ENCODE measurements around the gene PTPRN2. TPM values are rescaled to one million over a fixed set of nuclear protein-coding genes. Genes with fewer than 3 reads are reported as not detected.

The PTPRN2 gene
- total and polyA plus RNA-seq, 9 of the 15 experiments (the other 6 are each of a cell fraction or from before 2014, with no cell fraction given), result not detected

DNA sequence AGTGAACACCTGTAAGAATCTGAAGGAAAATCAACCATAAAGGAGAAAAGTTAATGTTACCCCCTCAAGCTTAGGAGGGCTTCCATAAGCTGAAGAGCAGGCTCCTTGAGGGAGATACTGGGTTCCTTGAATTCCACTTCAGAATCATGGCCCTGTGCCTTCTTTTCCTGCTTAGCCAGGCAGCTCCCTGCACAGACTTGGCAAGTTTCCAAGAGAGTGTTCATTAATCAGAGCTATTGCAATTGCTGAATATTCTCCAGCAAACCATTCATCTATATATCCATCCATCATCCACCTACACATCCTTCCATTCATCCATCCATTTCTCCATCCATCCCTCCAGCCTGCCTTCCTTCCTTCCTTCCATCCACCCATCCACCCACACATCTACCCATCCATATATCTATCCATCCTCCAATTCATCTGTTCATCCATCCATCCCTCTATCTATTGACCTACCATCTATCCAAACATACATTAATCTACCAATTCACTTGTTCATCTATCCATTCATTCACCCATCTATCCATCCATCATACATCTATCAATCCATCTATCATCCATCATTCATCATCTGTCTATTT is 574.4 kb downstream of the PTPRN2 start:
- H3K9ac ChIP-seq (ENCODE audit: insufficient read depth in 1 of 2, low read depth in 2 of 2, low read length in 2 of 2), result no peak overlapping the region
- no peak overlapping the region for H3K27ac ChIP-seq (ENCODE audit: extremely low read depth, low read depth, low read length)
- POLR2A ChIA-PET, result no interaction called here
- no peaks in the 10 kb centered on the region for H3K9me3 ChIP-seq (replicated peaks; ENCODE audit: control insufficient read depth, insufficient read depth, low read depth, low read length)
- no peak overlapping the region for H3K4me2 ChIP-seq (ENCODE audit: insufficient read depth, low read length)
- DNase-seq (ENCODE audit: extremely low read depth in 1 of 4, low spot score in 3 of 4), result no peak
- CTCF ChIA-PET (ENCODE audit: low intra/inter-chr PET ratio), result no interaction called here
- no peak for ATAC-seq
- in situ Hi-C loops (cut with MboI), result no loop called here
- FAIRE-seq, result no peak
- H2AFZ ChIP-seq (ENCODE audit: low read depth, low read length), result no peak overlapping the region
- H3K9me1 ChIP-seq (ENCODE audit: control insufficient read depth, insufficient read depth, low read length), result no peaks in the 10 kb centered on the region
- BruUV-seq (replicated peaks), result no TSS peak
- H4K20me1 ChIP-seq (replicated peaks; ENCODE audit: control insufficient read depth, insufficient read depth, low read length), result no peaks in the 10 kb centered on the region; the same call in 1 of the 2 replicates
- H3K36me3 ChIP-seq (ENCODE audit: control insufficient read depth, insufficient read depth, low read length), result no peaks in the 10 kb centered on the region
- peaks cover 23 to 49% of the 10 kb centered on the region in 2 experiments; a peak in 4 of 5 replicates for H3K27me3 ChIP-seq (ENCODE audit: control insufficient read depth in 2 of 2, insufficient read depth in 2 of 2, low read length in 2 of 2)
- H3K4me1 ChIP-seq (replicated peaks in 1 of 2; ENCODE audit: control insufficient read depth in 2 of 2, insufficient read depth in 2 of 2, low read length in 2 of 2), result peaks cover 0 to 3% of the 10 kb centered on the region in 2 experiments; a peak in 1 of 5 replicates
- intact Hi-C loops (cut with micrococcal nuclease), result no loop called here
- H3K4me3 ChIP-seq, result no peak overlapping the region
- no peaks in the 10 kb centered on the region for H3K79me2 ChIP-seq (ENCODE audit: control insufficient read depth, insufficient read depth, low read length)
- TF ChIP-seq, protein P1, sequence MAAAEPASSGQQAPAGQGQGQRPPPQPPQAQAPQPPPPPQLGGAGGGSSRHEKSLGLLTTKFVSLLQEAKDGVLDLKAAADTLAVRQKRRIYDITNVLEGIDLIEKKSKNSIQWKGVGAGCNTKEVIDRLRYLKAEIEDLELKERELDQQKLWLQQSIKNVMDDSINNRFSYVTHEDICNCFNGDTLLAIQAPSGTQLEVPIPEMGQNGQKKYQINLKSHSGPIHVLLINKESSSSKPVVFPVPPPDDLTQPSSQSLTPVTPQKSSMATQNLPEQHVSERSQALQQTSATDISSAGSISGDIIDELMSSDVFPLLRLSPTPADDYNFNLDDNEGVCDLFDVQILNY (CRISPR knock-in tag; IDR thresholded peaks at IDR 0.05), result no peak
- peak; percentile 24; the same call in 1 of the 2 replicates for TF ChIP-seq EGR1 (conservative IDR thresholded peaks at IDR 0.05)
- TF ChIP-seq CCAR2 (IDR thresholded peaks at IDR 0.05; ENCODE audit: low read depth, low read length), result no peak
- TF ChIP-seq NBN (IDR thresholded peaks at IDR 0.05; ENCODE audit: low read depth), result no peak
- TF ChIP-seq TAF15 (IDR thresholded peaks at IDR 0.05; ENCODE audit: low read depth, low read length), result no peak
- 0 out of 2 replicates have a peak, but pooled peaks have one; percentile 12 for TF ChIP-seq OTX1 (CRISPR knock-in tag; IDR thresholded peaks at IDR 0.05)
- TF ChIP-seq HDAC1 (IDR thresholded peaks at IDR 0.05), result no peak
- TF ChIP-seq, protein P2, sequence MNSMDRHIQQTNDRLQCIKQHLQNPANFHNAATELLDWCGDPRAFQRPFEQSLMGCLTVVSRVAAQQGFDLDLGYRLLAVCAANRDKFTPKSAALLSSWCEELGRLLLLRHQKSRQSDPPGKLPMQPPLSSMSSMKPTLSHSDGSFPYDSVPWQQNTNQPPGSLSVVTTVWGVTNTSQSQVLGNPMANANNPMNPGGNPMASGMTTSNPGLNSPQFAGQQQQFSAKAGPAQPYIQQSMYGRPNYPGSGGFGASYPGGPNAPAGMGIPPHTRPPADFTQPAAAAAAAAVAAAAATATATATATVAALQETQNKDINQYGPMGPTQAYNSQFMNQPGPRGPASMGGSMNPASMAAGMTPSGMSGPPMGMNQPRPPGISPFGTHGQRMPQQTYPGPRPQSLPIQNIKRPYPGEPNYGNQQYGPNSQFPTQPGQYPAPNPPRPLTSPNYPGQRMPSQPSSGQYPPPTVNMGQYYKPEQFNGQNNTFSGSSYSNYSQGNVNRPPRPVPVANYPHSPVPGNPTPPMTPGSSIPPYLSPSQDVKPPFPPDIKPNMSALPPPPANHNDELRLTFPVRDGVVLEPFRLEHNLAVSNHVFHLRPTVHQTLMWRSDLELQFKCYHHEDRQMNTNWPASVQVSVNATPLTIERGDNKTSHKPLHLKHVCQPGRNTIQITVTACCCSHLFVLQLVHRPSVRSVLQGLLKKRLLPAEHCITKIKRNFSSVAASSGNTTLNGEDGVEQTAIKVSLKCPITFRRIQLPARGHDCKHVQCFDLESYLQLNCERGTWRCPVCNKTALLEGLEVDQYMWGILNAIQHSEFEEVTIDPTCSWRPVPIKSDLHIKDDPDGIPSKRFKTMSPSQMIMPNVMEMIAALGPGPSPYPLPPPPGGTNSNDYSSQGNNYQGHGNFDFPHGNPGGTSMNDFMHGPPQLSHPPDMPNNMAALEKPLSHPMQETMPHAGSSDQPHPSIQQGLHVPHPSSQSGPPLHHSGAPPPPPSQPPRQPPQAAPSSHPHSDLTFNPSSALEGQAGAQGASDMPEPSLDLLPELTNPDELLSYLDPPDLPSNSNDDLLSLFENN (IDR thresholded peaks at IDR 0.05; ENCODE audit: low read depth in 2 of 2, low read length in 2 of 2), result no peak
- TF ChIP-seq, protein P3, sequence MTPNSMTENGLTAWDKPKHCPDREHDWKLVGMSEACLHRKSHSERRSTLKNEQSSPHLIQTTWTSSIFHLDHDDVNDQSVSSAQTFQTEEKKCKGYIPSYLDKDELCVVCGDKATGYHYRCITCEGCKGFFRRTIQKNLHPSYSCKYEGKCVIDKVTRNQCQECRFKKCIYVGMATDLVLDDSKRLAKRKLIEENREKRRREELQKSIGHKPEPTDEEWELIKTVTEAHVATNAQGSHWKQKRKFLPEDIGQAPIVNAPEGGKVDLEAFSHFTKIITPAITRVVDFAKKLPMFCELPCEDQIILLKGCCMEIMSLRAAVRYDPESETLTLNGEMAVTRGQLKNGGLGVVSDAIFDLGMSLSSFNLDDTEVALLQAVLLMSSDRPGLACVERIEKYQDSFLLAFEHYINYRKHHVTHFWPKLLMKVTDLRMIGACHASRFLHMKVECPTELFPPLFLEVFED (CRISPR knock-in tag; conservative IDR thresholded peaks at IDR 0.05), result peak; percentile 49; the same call in 1 of the 2 replicates
- TF ChIP-seq, protein P4, sequence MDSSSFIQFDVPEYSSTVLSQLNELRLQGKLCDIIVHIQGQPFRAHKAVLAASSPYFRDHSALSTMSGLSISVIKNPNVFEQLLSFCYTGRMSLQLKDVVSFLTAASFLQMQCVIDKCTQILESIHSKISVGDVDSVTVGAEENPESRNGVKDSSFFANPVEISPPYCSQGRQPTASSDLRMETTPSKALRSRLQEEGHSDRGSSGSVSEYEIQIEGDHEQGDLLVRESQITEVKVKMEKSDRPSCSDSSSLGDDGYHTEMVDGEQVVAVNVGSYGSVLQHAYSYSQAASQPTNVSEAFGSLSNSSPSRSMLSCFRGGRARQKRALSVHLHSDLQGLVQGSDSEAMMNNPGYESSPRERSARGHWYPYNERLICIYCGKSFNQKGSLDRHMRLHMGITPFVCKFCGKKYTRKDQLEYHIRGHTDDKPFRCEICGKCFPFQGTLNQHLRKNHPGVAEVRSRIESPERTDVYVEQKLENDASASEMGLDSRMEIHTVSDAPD (CRISPR knock-in tag; IDR thresholded peaks at IDR 0.05), result no peak
- peak; percentile 22; the same call in 1 of the 2 replicates for TF ChIP-seq NFIX (CRISPR knock-in tag; IDR thresholded peaks at IDR 0.05; ENCODE audit: low read depth)
- TF ChIP-seq, protein P5, sequence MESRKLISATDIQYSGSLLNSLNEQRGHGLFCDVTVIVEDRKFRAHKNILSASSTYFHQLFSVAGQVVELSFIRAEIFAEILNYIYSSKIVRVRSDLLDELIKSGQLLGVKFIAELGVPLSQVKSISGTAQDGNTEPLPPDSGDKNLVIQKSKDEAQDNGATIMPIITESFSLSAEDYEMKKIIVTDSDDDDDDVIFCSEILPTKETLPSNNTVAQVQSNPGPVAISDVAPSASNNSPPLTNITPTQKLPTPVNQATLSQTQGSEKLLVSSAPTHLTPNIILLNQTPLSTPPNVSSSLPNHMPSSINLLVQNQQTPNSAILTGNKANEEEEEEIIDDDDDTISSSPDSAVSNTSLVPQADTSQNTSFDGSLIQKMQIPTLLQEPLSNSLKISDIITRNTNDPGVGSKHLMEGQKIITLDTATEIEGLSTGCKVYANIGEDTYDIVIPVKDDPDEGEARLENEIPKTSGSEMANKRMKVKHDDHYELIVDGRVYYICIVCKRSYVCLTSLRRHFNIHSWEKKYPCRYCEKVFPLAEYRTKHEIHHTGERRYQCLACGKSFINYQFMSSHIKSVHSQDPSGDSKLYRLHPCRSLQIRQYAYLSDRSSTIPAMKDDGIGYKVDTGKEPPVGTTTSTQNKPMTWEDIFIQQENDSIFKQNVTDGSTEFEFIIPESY (CRISPR knock-in tag; IDR thresholded peaks at IDR 0.05), result no peak
- no peak for TF ChIP-seq CEBPB (tag; IDR thresholded peaks at IDR 0.05)
